NB4 (cell line): ENCODE results near the gene S100A1.

Source experiments
- DNase-seq: peaks from one replicate; pipeline ENCODE4 v3.0.0; 2010; ENCODE audit warnings: low read depth
- H3K4me3 ChIP-seq: one replicate; pipeline ENCODE4 v1.5.1; 2011; ENCODE audit warnings: mild to moderate bottlenecking, low read depth, low read length, moderate library complexity
- MYC ChIP-seq: IDR thresholded peaks from 2 replicates; pipeline ENCODE4 v1.6.1; 2011; ENCODE audit warnings: low read depth, low read length
- POLR2A ChIP-seq: IDR thresholded peaks from 2 replicates; pipeline ENCODE4 v1.6.1; 2011; ENCODE audit warnings: mild to moderate bottlenecking; ENCODE audit not compliant: insufficient read length; ENCODE audit errors: extremely low read depth
- TF ChIP-seq, protein P1 (sequence below): IDR thresholded peaks from one replicate; pipeline ENCODE4 v1.5.1; 2012; ENCODE audit warnings: low read depth, low read length
- TF ChIP-seq, protein P2 (sequence below): IDR thresholded peaks from 2 replicates; pipeline ENCODE4 v1.6.1; 2011; ENCODE audit warnings: low read depth, low read length

The S100A1 gene

DNA sequence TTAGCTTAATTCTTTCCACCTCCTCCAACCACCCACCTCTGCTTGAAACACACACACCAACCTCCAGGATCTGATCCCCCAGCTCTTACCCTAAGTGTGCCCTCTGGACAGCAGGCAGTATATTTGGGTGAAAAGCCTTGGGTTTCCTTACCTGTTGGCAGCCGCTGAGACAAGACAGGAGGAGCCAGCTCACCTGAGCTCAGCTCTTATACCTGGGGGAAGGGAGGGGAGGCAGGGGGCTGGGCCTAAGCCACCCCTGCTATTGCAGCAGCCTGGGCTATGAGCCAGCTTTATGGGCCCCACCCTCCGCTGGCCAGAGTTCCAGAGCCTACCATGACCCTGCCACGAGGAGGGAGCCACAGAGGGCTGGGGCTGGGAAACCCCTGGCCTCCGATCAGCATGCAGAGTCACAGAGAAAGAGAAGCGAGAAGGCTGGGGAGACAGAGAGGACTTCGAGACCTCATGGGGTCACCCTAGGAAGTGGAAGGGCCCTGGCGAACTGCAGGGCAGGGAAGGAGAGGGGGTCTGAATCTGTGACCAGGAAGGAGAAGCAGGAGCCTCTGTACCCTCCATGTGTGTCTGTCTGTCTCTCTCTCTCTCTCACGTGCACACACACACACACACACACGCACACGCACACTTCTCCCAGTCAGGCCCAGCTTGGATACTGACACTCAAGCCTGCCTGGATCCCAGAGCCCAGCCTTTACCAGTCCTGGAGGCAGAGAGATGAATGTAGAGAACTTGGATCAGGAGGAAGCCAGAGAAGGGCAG lies 11.9 kb upstream of the S100A1 start, which contains the start of gene S100A14:
Gene S100A14 (minus strand): TSS at position 182 of the 773 bp plus-strand sequence. CDS start 467 bp downstream, outside the sequence.
- no peak for DNase-seq
- TF ChIP-seq, protein P1, sequence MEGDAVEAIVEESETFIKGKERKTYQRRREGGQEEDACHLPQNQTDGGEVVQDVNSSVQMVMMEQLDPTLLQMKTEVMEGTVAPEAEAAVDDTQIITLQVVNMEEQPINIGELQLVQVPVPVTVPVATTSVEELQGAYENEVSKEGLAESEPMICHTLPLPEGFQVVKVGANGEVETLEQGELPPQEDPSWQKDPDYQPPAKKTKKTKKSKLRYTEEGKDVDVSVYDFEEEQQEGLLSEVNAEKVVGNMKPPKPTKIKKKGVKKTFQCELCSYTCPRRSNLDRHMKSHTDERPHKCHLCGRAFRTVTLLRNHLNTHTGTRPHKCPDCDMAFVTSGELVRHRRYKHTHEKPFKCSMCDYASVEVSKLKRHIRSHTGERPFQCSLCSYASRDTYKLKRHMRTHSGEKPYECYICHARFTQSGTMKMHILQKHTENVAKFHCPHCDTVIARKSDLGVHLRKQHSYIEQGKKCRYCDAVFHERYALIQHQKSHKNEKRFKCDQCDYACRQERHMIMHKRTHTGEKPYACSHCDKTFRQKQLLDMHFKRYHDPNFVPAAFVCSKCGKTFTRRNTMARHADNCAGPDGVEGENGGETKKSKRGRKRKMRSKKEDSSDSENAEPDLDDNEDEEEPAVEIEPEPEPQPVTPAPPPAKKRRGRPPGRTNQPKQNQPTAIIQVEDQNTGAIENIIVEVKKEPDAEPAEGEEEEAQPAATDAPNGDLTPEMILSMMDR: no peak
- TF ChIP-seq MYC: no peak
- TF ChIP-seq POLR2A: no peak
- TF ChIP-seq, protein P2, sequence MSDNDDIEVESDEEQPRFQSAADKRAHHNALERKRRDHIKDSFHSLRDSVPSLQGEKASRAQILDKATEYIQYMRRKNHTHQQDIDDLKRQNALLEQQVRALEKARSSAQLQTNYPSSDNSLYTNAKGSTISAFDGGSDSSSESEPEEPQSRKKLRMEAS: no peak
- no peak within 1 kb of the TSS for H3K4me3 ChIP-seq

DNA sequence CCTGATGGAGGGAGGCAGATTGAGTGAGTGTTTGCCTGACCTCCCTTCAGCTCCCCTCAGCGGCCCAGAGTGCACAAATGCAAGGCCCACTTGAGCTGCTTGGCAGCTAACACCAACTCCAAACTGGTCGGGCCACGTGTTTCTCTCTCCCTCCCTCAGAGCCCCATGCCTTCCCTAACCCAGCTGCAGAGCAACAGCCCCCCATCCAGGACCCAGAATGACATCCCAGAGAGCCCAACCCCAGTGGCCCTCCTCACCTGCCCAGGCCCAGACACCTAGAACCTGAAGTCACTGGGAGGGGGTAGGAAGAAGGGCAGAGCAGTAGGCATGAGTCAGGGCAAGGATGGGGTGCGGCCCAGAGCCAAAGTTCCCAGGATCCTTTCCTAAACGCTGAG lies 11.3 kb upstream of the S100A1 start:
- H3K4me3 ChIP-seq: no peak overlapping the region
- TF ChIP-seq POLR2A (no peak), MYC (no peak)
- TF ChIP-seq, protein P2: no peak
- TF ChIP-seq, protein P1: no peak
- DNase-seq: no peak

DNA sequence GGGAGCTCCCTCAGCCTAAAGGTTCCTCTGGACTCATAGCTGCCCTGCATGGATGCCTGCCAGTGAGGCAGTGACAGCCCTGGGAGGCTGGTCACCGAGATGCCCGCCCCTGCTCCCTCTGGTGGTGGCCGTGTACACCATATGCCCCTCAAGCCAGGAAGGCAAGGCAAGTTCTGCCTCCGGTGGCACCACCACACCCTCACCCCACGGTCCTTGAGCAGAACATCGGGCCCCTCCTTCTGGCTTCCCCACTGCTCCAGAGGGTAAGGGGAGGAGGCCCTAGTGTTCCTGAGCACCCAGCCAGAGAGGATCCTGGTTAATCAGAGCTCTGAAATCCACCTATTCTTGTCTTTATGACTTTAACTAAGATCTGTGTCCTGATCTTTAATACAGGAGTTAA lies 10.6 kb upstream of the S100A1 start:
- H3K4me3 ChIP-seq: no peak overlapping the region
- TF ChIP-seq, protein P2: no peak
- TF ChIP-seq MYC: no peak
- no peak for TF ChIP-seq POLR2A
- TF ChIP-seq, protein P1: peak; percentile 32
- DNase-seq: peak; percentile 58

DNA sequence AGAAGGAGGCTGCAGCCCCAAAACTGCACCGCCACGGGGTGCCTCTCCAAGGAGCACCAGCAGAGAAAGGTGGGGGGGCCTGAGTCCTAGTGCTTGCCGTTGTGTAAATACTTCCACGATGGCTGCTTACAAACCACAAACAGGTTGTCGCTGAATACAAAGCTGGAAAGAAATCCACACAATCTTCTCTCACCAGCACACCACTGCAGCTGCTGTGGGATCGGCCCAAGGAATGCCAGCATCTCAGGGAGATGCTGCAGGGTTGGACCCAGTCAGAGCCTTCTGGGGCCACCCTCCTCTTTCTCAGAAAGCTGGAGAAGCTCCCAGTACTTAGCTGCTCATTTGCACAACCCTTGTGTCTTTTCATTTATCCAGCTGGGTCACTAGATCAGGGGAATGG lies 9.1 kb upstream of the S100A1 start:
- no peak overlapping the region for H3K4me3 ChIP-seq
- DNase-seq: no peak
- TF ChIP-seq, protein P2: no peak
- TF ChIP-seq, protein P1: no peak
- TF ChIP-seq POLR2A (no peak), MYC (no peak)

DNA sequence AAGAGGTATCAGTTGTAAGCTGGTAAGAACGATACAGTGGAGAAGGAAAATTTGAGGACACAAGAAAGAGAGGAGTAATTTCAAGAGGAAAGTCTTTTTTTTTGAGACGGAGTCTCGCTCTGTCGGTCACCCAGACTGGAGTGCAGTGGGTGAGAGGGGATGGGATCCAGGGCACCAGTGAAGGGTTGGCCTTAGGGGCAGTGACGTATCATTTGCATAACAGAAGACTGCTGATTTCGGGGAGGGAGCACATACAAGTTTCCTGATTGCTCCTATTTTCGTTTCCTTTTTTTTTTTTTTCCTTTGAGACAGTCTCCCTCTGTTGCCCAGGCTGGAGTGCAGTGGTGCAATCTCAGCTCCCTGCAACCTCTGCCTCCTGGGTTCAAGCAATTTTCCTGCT lies 5.1 kb upstream of the S100A1 start:
- H3K4me3 ChIP-seq: no peak overlapping the region
- TF ChIP-seq POLR2A (no peak), MYC (no peak)
- TF ChIP-seq, protein P2: no peak
- TF ChIP-seq, protein P1: no peak
- no peak for DNase-seq
